Measurements from ENCODE around the gene PRKAG2.

The PRKAG2 gene

GRCh38 chr7:151684408-151685175 is 192.3 kb downstream of the PRKAG2 start:
- DNase-seq = no peak

- DNase-seq = no peak
Measured at GRCh38 chr7:151683615-151684407, 193.1 kb downstream of the PRKAG2 start.

DNA sequence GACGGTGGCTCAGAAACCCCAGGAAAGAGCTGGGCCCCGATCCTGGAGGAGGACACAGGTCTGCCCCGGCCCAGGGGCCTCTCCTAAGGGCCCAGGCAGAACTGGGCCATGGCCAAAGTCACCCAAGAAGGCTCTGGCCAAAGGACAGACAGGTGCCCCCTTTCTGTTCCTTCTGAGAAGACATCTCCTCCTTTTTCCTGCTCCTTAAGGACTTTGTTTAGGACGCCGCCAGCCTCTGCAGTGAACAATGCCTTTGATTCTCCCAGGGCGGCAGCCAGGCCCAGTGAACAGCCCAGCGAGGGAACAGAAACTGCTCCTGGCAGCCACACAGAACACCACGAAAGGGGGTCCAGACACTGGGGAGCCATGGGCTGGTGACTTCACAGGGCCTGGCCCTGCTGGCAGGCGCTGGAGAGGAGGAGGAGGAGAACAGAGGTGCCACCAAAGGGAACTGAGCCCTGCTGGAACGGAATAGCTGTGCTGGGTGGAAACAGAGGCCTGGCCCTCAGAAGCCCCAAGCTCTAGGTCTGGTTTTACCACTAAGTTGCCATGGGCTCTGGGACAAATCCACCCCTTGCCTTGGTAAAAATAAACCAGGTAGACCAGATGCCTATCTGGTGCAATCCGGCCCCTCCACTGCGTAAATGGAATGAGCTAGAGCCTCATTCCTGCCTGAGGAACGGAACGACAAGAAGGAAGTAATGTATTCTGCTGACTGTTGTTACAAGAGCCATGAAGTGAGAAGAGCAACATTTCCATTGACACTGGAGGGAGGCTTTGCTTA is 193.9 kb downstream of the PRKAG2 start:
- DNase-seq = no peak

- no peak for DNase-seq
Measured at GRCh38 chr7:151681726-151682125, 195.2 kb downstream of the PRKAG2 start.

GRCh38 chr7:151680810-151681209 is 196.1 kb downstream of the PRKAG2 start:
- DNase-seq = no peak

DNA sequence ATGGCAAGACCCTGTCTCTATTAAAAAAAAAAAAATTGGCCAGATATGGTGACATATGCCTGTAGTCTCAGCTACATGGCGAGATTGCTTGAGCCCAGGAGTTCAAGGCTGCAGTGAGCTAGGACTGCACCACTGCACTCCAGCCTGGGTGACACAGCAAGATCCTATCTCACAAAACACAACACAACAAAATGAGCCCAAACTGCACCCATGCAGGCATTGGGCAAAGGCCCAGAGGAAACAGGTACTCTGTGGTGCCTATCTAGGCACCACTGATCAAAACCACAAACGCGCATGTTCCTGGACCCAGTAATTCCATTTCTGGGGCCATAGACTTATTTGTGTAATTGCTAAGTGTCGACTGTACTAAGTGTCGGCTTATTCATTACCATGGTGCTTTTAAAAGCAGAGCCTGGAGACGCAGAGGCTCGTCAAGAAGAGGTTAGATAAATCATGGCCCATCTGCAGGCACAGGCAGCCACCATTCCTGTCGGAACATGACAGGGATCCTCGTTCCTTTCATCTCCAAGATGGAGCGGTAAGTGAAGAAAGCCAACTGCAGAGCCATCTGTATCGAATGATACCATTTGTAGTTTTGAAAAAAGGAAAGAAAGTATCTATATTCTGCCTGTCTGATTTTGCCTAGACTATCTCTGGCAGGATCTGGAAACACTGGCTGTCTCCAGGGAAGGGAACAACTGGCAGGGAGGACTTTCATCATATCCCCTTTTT is 196.9 kb downstream of the PRKAG2 start:
- DNase-seq = no peak

- DNase-seq = no peak
Measured at GRCh38 chr7:151679071-151679708, 197.7 kb downstream of the PRKAG2 start.

DNA sequence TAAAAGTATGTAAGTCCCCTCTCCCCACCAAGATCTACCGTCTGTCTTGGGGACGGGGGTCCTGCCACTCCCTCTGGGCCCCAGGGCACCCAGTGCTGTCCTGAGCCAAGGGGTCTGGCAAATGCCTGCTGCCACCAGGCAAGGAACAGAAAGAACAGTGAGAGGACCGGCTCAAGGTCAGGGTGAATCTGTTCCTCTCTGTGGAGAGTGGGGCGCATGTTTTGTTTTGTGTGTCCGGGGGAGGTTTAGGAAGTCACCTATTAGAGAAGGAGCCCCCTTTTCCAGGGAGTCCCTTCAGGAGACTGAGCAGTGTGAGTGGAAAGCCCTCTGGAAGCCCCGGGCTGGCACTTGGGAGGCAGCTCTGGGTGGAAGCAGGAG is 198.7 kb downstream of the PRKAG2 start:
- DNase-seq = no peak

DNA sequence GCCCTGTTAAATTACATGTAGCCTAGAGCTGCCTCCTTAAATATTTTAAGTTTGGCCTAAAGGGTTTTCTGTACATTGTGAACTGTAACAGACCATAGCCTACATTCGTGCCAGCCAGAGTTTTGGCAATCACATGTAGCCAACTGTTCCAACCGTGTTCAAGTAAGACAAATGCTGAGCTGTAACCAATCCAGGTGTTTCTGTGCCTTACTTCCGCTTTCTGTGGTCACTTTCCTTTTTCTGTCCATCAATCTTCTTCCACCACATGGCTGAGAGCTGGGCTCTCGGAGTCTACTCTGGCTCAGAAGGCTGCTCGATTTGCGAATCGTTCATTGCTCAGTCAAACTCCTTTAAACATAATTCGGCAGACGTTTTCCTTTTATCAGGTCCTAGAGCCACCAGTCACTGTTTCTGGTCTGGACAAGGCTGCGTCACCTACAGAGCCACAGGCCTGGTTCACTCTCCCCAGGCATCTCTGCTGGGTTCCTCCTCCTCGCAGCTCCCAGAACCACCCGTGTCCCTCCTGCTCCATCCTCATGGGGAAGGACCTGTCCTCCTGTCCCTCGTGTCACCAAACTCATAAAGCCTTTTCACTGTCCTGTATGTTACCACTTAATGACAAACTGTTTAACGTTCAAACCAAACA is 199.2 kb downstream of the PRKAG2 start:
- DNase-seq = no peak

DNA sequence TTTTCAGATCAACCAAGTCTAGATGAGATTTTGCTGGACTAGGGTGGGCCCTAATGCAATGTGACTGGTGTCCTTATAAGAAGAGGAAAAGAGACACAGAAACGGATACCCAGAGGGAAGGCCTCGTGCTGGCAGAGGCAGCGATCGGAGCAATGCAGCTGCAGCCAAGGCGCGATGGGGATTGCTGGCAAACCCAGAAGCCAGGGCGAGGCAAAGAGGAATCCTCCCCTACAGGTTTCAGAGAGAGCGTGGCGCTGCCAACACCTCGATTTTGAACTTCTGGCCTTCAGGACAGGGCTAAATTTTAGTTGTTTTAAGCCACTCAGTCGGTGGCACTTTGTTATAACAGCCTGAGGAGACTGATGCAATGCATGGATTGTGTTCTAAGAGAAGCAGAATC is 200.2 kb downstream of the PRKAG2 start:
- DNase-seq = no peak

DNA sequence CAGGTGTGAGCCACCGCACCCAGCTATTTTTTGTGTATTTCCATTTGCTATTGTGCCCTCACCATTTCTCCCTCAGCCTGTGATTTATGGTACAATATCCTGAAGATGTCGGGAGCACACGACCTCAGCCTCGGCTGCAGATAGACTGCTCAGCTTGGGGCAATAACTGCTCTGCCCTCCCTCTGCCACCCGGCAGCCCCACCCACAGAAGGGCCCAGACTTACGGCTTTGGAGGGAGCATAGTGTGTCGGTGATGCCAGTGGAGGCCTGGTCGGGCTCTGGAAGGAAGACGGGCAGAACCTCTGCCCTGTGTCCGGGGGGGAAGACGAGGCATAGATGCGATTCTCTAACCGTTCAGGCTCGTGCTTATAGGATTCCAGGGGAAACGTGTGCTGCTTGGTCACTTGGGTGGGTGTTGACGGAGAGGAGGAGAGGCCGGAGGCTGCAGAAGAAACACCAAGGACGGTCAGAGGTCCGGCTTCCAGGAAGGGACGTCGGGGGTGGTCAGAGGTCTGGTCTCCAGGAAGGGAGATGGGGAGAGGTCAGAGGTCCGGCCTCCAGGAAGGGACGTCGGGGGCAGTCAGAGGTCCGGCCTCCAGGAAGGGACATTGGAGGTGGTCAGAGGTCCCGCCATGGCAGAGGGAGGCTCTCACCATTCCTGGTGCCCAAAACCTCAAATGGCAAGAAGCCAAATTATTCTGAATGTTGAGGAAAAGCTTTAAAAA is 201.6 kb downstream of the PRKAG2 start:
- DNase-seq = no peak

DNA sequence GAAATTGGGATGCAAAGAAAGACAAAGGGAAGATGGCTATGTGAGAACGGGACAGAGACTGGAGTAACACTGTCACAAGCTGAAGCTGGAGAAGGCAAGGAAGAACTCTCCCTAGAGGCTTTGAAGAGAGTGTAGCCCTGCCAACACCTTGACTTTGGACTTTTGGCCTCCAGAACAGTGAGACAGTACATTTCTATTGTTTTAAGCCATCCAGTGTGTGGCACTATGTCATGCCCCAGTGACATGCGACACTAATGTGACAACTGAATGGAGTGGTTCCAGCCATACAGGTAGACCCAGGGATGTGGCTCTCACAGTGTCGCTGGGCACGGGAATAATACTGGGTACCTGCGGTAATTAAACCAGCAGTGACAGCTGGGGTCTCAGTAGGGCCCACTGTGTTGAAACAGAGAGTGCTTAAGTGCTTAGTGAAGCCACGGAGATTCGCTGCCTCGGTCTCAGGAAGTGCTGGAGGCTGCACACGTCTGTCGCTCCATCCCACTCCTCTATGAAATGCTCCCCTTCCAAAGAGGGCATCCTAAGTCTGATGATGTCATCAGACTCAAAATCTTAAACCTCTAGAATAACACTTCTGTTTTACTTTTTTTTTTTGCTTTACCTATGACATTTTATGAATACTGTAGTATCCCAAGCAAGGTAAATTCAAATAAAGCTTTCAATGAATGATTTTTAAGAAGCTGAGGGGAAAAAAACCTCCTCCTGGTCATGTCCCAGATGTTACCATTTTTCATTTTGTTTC is 202.6 kb downstream of the PRKAG2 start:
- DNase-seq = no peak

DNA sequence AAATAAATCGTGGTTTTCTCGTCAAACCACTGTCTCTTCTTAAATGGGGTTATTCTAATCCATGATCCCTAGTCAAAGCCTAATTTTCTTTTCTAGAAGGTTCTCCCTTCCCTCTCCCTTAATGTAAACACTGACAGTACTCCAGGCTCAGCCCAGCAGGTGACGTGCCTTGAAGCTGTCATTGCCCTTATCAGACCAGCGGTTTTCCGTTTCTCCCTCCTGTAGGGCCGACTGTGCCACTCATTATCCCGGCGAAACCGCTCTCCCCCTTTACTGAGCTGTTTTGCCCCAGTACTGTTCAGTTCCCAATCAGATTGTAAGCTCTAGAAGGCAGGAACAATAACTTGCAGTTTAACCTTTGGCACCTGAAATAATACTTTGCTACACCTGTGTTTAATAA is 203.7 kb downstream of the PRKAG2 start:
- DNase-seq = no peak

DNA sequence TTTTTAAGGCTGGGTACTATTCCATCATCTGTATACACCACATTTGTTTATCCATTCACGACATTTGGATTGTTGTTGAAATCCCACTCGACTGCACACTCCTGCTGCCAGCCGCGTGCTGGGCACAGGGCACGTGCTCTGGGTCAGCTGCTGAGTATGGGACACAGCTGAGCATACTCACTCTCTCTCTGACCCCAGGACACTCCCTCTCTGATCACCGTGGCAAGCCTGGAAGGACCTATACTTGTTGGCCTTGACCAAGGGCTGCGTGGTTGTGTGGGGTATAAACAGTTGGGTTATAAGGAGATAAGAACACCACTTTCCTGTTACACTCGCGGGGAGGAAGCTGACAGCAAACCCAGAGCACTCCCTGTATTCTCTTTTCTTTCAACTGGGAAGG is 204.2 kb downstream of the PRKAG2 start:
- no peak for DNase-seq

GRCh38 chr7:151671514-151671913 is 205.4 kb downstream of the PRKAG2 start:
- DNase-seq = no peak

DNA sequence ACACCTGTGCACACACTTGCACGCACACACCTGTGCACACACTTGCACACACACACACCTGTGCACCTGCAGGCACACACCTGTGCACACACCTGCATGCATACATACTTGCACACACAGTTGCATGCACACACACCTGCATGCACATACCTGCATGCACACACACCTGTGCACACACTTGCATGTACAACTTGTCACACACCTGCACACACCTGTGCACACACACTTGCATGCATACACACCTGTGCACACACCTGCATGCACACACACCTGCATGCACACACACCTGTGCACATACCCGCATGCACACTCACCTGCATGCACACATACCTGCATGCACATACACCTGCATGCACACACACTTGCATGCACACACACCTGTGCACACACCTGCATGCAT is 207.2 kb downstream of the PRKAG2 start:
- DNase-seq = no peak

DNA sequence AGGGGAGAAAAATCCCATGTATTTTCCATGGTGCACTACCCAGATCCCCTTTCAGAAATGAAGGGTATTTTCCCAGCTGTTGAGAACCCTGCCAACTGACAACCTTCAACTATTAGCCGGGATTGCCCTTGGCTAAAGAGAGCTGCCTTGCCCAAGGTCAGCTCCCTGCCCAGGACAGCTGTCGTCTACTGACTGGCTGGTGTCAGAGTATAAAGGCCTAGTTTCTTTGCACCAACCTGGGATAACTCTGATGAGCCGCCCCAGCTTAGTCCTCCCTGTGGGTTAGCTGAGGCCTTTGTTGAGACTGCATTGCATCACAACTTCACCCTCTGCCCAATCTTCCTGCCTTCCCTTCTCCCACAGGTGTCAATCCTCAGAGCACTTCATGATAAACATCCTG is 210.0 kb downstream of the PRKAG2 start:
- DNase-seq = no peak

- DNase-seq = no peak
Measured at GRCh38 chr7:151665368-151665767, 211.5 kb downstream of the PRKAG2 start.

DNA sequence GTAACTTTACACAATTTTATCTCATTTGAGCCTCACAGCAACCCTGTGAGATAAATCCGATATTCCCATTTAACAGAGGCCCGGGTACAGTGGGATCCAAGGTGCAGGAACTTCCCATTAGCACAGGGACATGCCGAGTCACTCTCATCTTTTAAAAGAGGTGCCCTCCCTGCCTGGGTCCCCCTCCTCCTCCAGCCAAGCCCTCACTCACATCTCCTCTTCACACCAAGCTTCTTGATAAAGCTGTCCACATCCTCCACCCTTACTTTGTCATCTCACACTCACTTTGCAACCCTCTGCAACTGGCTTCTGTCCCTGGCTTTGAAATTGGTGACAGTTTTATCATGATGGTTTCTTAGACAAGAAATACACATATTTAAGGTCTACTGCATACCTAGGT is 212.6 kb downstream of the PRKAG2 start:
- no peak for DNase-seq

GRCh38 chr7:151663382-151664100 is 213.4 kb downstream of the PRKAG2 start:
- DNase-seq = no peak
